ENCODE data around the gene SDHB. TPM values are rescaled to one million over a fixed set of nuclear protein-coding genes. Genes with fewer than 3 reads are reported as not detected.

The SDHB gene
- total RNA-seq, 4 donors from 2014 or later = 84.2 to 128 (median 117) TPM

DNA sequence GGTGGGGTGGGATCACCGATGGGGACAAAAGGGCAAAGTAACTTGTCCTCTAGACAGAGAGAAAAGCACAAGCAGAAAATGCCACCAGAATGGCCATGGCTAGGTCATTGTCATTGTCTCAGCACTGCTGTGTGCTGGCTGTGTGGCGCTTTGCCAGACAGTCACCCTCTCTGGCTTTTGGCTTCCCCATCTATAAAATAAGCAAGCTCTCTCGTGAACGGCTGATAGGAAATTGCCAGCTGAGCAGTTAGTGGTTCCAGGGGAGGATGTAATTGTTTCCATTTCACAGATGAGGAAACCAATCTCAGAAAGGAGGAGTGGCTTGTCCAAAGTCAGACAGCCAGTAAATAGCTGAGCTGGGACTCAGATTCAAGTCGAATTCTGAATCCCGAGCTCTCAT, 32.9 kb upstream of the SDHB start:
- ATAC-seq (ENCODE audit: low FRiP score) (no peak), DNase-seq (ENCODE audit: low spot score) (no peak)
- TF ChIP-seq, protein P1, sequence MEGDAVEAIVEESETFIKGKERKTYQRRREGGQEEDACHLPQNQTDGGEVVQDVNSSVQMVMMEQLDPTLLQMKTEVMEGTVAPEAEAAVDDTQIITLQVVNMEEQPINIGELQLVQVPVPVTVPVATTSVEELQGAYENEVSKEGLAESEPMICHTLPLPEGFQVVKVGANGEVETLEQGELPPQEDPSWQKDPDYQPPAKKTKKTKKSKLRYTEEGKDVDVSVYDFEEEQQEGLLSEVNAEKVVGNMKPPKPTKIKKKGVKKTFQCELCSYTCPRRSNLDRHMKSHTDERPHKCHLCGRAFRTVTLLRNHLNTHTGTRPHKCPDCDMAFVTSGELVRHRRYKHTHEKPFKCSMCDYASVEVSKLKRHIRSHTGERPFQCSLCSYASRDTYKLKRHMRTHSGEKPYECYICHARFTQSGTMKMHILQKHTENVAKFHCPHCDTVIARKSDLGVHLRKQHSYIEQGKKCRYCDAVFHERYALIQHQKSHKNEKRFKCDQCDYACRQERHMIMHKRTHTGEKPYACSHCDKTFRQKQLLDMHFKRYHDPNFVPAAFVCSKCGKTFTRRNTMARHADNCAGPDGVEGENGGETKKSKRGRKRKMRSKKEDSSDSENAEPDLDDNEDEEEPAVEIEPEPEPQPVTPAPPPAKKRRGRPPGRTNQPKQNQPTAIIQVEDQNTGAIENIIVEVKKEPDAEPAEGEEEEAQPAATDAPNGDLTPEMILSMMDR (IDR thresholded peaks at IDR 0.05) = no peak

DNA sequence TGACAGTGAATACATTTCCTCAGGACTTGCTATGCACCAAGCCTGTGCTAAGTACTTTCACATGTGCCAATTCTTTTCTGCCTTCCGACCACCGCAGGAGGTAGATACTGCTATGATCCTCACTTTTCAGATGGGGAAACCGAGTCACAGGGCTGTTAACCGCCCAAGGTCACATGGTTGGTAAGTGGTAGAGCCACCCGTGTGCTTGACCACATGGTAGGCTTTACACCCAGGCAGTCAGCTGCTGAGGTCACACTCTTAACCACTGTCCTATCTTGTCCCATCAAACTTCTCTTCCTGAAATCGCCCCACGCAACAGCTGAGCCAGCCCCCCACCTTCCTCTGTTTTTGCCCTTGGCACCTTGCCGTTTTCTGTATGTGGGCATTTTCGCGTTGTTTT, 31.0 kb upstream of the SDHB start:
- TF ChIP-seq, protein P1 (IDR thresholded peaks at IDR 0.05) = no peak
- ATAC-seq (ENCODE audit: low FRiP score) (no peak), DNase-seq (ENCODE audit: low spot score) (no peak)

- TF ChIP-seq, protein P1 (IDR thresholded peaks at IDR 0.05) = no peak
- no peak for ATAC-seq (ENCODE audit: low FRiP score)
- DNase-seq (ENCODE audit: low spot score) = no peak
These were observed 28.9 kb upstream of the SDHB start for GRCh38 chr1:17082761-17083160.

GRCh38 chr1:17081439-17081838, 27.6 kb upstream of the SDHB start:
- ATAC-seq (ENCODE audit: low FRiP score) = no peak
- no peak for DNase-seq (ENCODE audit: low spot score)
- TF ChIP-seq, protein P1 (IDR thresholded peaks at IDR 0.05) = no peak

DNA sequence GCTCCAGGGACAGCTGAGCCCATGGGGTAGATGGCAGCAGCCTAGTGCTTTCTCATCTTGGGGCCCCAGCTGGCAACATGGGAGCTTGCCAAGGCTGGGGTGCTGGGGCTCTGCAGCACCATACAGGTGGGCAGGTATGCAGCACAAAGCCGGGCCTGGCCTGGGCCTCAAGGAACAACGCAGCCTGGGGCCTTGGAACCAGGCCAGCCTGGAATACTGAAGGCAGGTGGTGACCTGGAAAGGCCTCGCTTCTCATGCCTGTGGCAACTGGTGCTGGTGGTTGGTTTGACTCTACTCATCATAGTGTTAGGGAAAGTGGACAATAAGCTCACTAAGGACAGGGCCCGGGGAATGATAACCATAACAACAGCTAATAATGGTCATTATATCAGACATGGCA, 27.0 kb upstream of the SDHB start:
- TF ChIP-seq, protein P1 (IDR thresholded peaks at IDR 0.05) = no peak
- DNase-seq (ENCODE audit: low spot score) (no peak), ATAC-seq (ENCODE audit: low FRiP score) (no peak)

DNA sequence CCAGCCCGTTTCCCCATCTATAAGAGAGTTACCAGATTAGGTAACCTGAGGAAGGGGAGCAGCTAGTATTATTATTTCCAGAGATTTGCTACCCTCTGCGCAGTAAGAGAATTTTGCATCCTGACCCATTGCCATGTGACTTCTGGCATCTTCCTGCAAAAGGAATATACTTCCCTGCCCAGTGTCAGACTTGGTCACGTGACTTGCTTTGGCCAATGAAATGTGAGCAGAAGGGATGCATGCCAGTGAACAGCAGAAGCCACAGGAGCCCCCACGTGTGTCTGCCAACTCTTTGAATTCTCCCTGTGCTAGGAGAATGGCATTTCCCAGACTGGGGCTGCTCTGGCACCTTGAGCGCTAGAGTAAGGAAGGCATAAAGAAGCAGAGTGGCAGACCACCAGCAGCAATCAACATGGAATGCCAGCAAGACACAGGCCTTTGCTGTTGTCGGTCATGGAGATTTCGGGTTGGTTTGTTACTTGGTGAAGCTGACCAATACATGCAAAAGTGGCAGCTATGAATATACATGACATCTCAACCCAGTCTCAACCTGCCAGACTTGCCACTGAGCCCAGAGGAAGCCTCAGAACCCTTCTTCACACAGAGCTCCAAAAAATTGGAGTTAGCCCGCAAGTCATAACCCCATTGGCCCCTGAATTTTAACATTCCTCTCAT, 26.4 kb upstream of the SDHB start:
- DNase-seq (ENCODE audit: low spot score) (no peak), ATAC-seq (ENCODE audit: low FRiP score) (no peak)
- TF ChIP-seq, protein P1 (IDR thresholded peaks at IDR 0.05) = no peak
